Glutamatergic neuron (in vitro differentiated cells): ENCODE data around the gene TRAF4. TPM values are rescaled to one million over a fixed set of nuclear protein-coding genes. Genes with fewer than 3 reads are reported as not detected.

Experiments
- DNase-seq: peaks from one replicate; pipeline ENCODE4 v3.0.0; 2022
- H3K27ac Mint-ChIP-seq: one replicate; pipeline ENCODE4 v1.8.0; 2020; ENCODE audit warnings: mild to moderate bottlenecking, mixed read lengths, inconsistent platforms; ENCODE audit not compliant: unreplicated experiment
- H3K27me3 Mint-ChIP-seq: one replicate; pipeline ENCODE4 v1.8.0; 2020; ENCODE audit warnings: mild to moderate bottlenecking, moderate library complexity, mixed read lengths, inconsistent platforms; ENCODE audit not compliant: unreplicated experiment
- H3K36me3 Mint-ChIP-seq: one replicate; pipeline ENCODE4 v1.8.0; 2020; ENCODE audit warnings: mild to moderate bottlenecking, mixed read lengths, inconsistent platforms; ENCODE audit not compliant: unreplicated experiment
- H3K4me1 Mint-ChIP-seq: one replicate; pipeline ENCODE4 v1.8.0; 2020; ENCODE audit warnings: mild to moderate bottlenecking, low read depth, mixed read lengths, inconsistent platforms; ENCODE audit not compliant: unreplicated experiment
- H3K4me3 Mint-ChIP-seq: one replicate; pipeline ENCODE4 v1.8.0; 2020; ENCODE audit warnings: mild to moderate bottlenecking, mixed read lengths, inconsistent platforms; ENCODE audit not compliant: unreplicated experiment
- H3K9me3 Mint-ChIP-seq: one replicate; pipeline ENCODE4 v1.8.0; 2020; ENCODE audit warnings: mild to moderate bottlenecking, moderate library complexity, mixed read lengths, inconsistent platforms; ENCODE audit not compliant: unreplicated experiment
- CTCF ChIP-seq: fragments of 200-600 bp; sonication (generic); IDR thresholded peaks from one replicate; pipeline ENCODE4 v1.5.0; 2021; ENCODE audit not compliant: partially characterized antibody, unreplicated experiment
- long read RNA-seq: library from polyadenylated mRNA; unstranded; transcript quantifications from one replicate; pipeline ENCODE4 v2.0.0, GENCODE V29; 2020; ENCODE audit not compliant: unreplicated experiment
- total RNA-seq: library from RNA; stranded (reverse); fragmentation: NEBNext Ultra II Directional; extraction: Animal tissue kit (Norgen Biotek cat#: 25700); gene quantifications from one replicate; pipeline ENCODE4 v1.2.1, GENCODE V29; 2021; ENCODE audit not compliant: unreplicated experiment

TRAF4 gene
- total RNA-seq, result 373 TPM
- long read RNA-seq, transcript TRAF4-201 (7 exons, 2,923 nt), result major isoform, 23 of 30 reads
- long read RNA-seq, partial matches to known transcripts, result 1 of 30 reads
- long read RNA-seq, other reads (novel, unspliced or antisense), result 6 of 30 reads

GRCh38 chr17:28743243-28744103 is at the start of gene TRAF4:
Gene TRAF4, plus strand, starts transcription at chr17:28744011. Its CDS starts 102 bp downstream, at chr17:28744113.
- DNase-seq, result peak; percentile 85
- H3K4me3 Mint-ChIP-seq, result peak within 1 kb of the TSS; percentile 90
- H3K27ac Mint-ChIP-seq, result peak within 1 kb of the TSS; percentile 96
- no peaks in the 10 kb centered on the region for H3K36me3 Mint-ChIP-seq
- TF ChIP-seq CTCF, result no peak
- peaks cover 29% of the 10 kb centered on the region for H3K9me3 Mint-ChIP-seq
- peaks cover 21% of the 10 kb centered on the region for H3K4me1 Mint-ChIP-seq
- H3K27me3 Mint-ChIP-seq, result peaks cover 25% of the 10 kb centered on the region

- Mint-ChIP-seq H3K36me3 (no peaks in the 10 kb centered on the region), H3K27me3 (peaks cover 8% of the 10 kb centered on the region), H3K4me3 (no peak overlapping the region), H3K27ac (peak overlapping the region; percentile 46), H3K9me3 (no peaks in the 10 kb centered on the region), H3K4me1 (no peaks in the 10 kb centered on the region)
- no peak for TF ChIP-seq CTCF
- no peak for DNase-seq
Observed at GRCh38 chr17:28698253-28698941, 45.4 kb upstream of the TRAF4 start.

- H3K27me3 Mint-ChIP-seq, result peaks cover 8% of the 10 kb centered on the region
- H3K36me3 Mint-ChIP-seq, result peaks cover 6% of the 10 kb centered on the region
- H3K27ac Mint-ChIP-seq, result no peak overlapping the region
- H3K9me3 Mint-ChIP-seq, result peaks cover 4% of the 10 kb centered on the region
- no peak for TF ChIP-seq CTCF
- no peak overlapping the region for H3K4me3 Mint-ChIP-seq
- DNase-seq, result no peak
- H3K4me1 Mint-ChIP-seq, result no peaks in the 10 kb centered on the region
Observed at GRCh38 chr17:28700278-28700677, 43.5 kb upstream of the TRAF4 start.

GRCh38 chr17:28700830-28701492 is 42.9 kb upstream of the TRAF4 start:
- Mint-ChIP-seq H3K36me3 (peaks cover 6% of the 10 kb centered on the region), H3K27me3 (peaks cover 10% of the 10 kb centered on the region), H3K27ac (peak overlapping the region; percentile 52), H3K9me3 (peaks cover 4% of the 10 kb centered on the region), H3K4me3 (no peak overlapping the region), H3K4me1 (no peaks in the 10 kb centered on the region)
- no peak for TF ChIP-seq CTCF
- no peak for DNase-seq
